Panc1 (cell line): Measurements from ENCODE around the gene PTPRO. TPM values are rescaled to one million over a fixed set of nuclear protein-coding genes. Genes with fewer than 3 reads are reported as not detected.

Experiments
- ATAC-seq: fragments of 200-7000 bp; cut with Tn5 transposase; 2 replicates; pipeline ENCODE4 v1.9.1; 2020; ENCODE audit warnings: mild to moderate bottlenecking, moderate library complexity
- BruUV-seq: library from RNA; stranded (reverse); fragments of 400-500 nt; replicated peaks from 2 replicates; lab custom pipeline; 2021; lab: Mats Ljungman, UMichigan
- CTCF ChIA-PET: fragments of 300-600 bp; sonication (Branson Sonifier 250); formaldehyde crosslinking; loops from one replicate; lab custom pipeline; 2022; ENCODE audit warnings: antibody characterized with exemption; lab: Charles Lee
- POLR2A ChIA-PET: fragments of 300-600 bp; sonication (Branson Sonifier 250); formaldehyde crosslinking; loops from one replicate; lab custom pipeline; 2022; ENCODE audit warnings: antibody characterized with exemption; lab: Charles Lee
- DNase-seq: peaks from one replicate; pipeline ENCODE4 v3.0.0-alpha.2; 2010; ENCODE audit warnings: low read depth, low spot score
- H3K27ac ChIP-seq: 2 replicates; pipeline ENCODE4 v1.5.1; 2011; ENCODE audit warnings: mild to moderate bottlenecking, low read length, inconsistent platforms
- H3K27me3 ChIP-seq: fragments of 200-500 bp; sonication (Bioruptor generic); 2 replicates; pipeline ENCODE4 v1.6.0; 2014; ENCODE audit warnings: low read length, inconsistent platforms; ENCODE audit not compliant: control insufficient read depth, insufficient read depth
- H3K36me3 ChIP-seq: fragments of 200-500 bp; sonication (Bioruptor generic); 2 replicates; pipeline ENCODE4 v1.5.1; 2014; ENCODE audit warnings: inconsistent platforms, mild to moderate bottlenecking, low read length, moderate library complexity; ENCODE audit not compliant: control insufficient read depth, insufficient read depth
- H3K4me1 ChIP-seq: 2 replicates; pipeline ENCODE4 v1.5.1; 2011; ENCODE audit warnings: inconsistent platforms, mild to moderate bottlenecking, low read length, moderate library complexity; ENCODE audit not compliant: control insufficient read depth, insufficient read depth
- H3K4me3 ChIP-seq, 2 experiments: 2 replicates each; pipeline ENCODE4 v1.5.1; 2011 to 2012; ENCODE audit warnings: low read depth in 2 of 2, low read length in 2 of 2, mild to moderate bottlenecking in 2 of 2, inconsistent platforms in 1 of 2, moderate library complexity in 1 of 2
- H3K9me3 ChIP-seq: fragments of 200-500 bp; sonication (Bioruptor generic); 2 replicates; pipeline ENCODE4 v1.5.1; 2014; ENCODE audit warnings: low read depth, mild to moderate bottlenecking, inconsistent platforms, low read length, moderate library complexity; ENCODE audit not compliant: control insufficient read depth, insufficient read depth
- CTCF ChIP-seq: fragments of 450-650 bp; IDR thresholded peaks from 2 replicates; pipeline ENCODE4 v1.5.1; 2017; ENCODE audit warnings: mild to moderate bottlenecking
- POLR2AphosphoS5 ChIP-seq: IDR thresholded peaks from 2 replicates; pipeline ENCODE4 v1.6.1; 2012; ENCODE audit warnings: mild to moderate bottlenecking, low read depth, low read length, moderate library complexity
- SIN3A ChIP-seq: IDR thresholded peaks from 2 replicates; pipeline ENCODE4 v1.6.1; 2012; ENCODE audit warnings: low read depth, mild to moderate bottlenecking, low read length, moderate library complexity, borderline replicate concordance; ENCODE audit not compliant: insufficient read depth
- TCF7L2 ChIP-seq: IDR thresholded peaks from 2 replicates; pipeline ENCODE4 v1.6.1; 2011; ENCODE audit warnings: mild to moderate bottlenecking, low read depth, low read length, inconsistent platforms
- in situ Hi-C: cut with HindIII; loops from 2 replicates; pipeline ENCODE4 v1.10.0; 2016; ENCODE audit warnings: low sequenced_read_pairs, low pct_unique_long_range_greater_than_20kb
- intact Hi-C: fragments of 100-400 bp; cut with micrococcal nuclease; formaldehyde crosslinking; loops from one replicate; pipeline ENCODE4 v1.10.0; 2022; ENCODE audit not compliant: unreplicated experiment
- total RNA-seq: library from RNA; stranded (reverse); gene quantifications from one replicate; pipeline ENCODE4 v1.2.1, GENCODE V29; 2021; ENCODE audit not compliant: unreplicated experiment
- TF ChIP-seq, protein P1 (sequence below), 2 experiments: IDR thresholded peaks; 2 replicates each; pipeline ENCODE4 v1.6.1; 2011 to 2012; ENCODE audit warnings: low read depth in 2 of 2, control low read depth in 1 of 2, low read length in 1 of 2, mild to moderate bottlenecking in 1 of 2, moderate library complexity in 1 of 2; ENCODE audit not compliant: insufficient read depth in 1 of 2

Gene PTPRO
- total RNA-seq, 1 experiment from 2014 or later = not detected

GRCh38 chr12:15535352-15535781, 213.1 kb downstream of the PTPRO start:
- Histone ChIP-seq H3K9me3 (no peaks in the 10 kb centered on the region), H3K4me3 (no peak overlapping the region), H3K27me3 (no peaks in the 10 kb centered on the region), H3K4me1 (no peaks in the 10 kb centered on the region), H3K36me3 (no peaks in the 10 kb centered on the region), H3K27ac (no peak overlapping the region)
- in situ Hi-C loops = no loop called here
- ATAC-seq (no peak), DNase-seq (no peak)
- no TSS peak for BruUV-seq
- intact Hi-C loops = no loop called here
- ChIA-PET CTCF (interaction anchor here (0.9 kb wide), 1 partner anchor 49 kb away, joined by 3 read pairs; no protein-coding TSS in a partner anchor), POLR2A (interaction anchor here (0.6 kb wide), 1 partner anchor 480 kb away, joined by 3 read pairs; no protein-coding TSS in a partner anchor)
- TF ChIP-seq SIN3A (no peak), POLR2AphosphoS5 (no peak), CTCF (no peak), TCF7L2 (no peak)
- TF ChIP-seq, protein P1, sequence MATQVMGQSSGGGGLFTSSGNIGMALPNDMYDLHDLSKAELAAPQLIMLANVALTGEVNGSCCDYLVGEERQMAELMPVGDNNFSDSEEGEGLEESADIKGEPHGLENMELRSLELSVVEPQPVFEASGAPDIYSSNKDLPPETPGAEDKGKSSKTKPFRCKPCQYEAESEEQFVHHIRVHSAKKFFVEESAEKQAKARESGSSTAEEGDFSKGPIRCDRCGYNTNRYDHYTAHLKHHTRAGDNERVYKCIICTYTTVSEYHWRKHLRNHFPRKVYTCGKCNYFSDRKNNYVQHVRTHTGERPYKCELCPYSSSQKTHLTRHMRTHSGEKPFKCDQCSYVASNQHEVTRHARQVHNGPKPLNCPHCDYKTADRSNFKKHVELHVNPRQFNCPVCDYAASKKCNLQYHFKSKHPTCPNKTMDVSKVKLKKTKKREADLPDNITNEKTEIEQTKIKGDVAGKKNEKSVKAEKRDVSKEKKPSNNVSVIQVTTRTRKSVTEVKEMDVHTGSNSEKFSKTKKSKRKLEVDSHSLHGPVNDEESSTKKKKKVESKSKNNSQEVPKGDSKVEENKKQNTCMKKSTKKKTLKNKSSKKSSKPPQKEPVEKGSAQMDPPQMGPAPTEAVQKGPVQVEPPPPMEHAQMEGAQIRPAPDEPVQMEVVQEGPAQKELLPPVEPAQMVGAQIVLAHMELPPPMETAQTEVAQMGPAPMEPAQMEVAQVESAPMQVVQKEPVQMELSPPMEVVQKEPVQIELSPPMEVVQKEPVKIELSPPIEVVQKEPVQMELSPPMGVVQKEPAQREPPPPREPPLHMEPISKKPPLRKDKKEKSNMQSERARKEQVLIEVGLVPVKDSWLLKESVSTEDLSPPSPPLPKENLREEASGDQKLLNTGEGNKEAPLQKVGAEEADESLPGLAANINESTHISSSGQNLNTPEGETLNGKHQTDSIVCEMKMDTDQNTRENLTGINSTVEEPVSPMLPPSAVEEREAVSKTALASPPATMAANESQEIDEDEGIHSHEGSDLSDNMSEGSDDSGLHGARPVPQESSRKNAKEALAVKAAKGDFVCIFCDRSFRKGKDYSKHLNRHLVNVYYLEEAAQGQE (IDR thresholded peaks at IDR 0.05; ENCODE audit: insufficient read depth in 1 of 2, low read depth in 2 of 2, low read length in 1 of 2) = no peak

DNA sequence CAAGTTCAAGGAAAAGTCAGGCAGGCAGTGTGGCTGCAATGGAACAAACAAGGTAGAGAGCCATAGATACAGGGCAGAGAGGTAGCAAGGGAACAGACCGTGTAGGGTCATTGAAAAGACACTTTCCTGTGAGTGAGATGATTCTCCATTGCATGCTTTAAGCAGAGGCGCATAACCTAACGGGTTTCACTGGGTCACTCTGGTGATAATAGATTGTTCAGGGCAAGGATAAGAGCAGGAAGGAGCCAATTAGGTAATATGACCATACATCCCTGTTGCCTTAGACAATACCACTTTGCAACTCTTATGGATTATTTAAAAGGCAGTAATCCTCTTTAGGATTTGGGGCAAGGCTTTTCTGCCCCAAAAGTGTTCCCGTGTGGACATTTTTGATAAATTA, 214.1 kb downstream of the PTPRO start:
- intact Hi-C loops = no loop called here
- Histone ChIP-seq H3K36me3 (no peaks in the 10 kb centered on the region), H3K4me3 (no peak overlapping the region), H3K27ac (no peak overlapping the region), H3K9me3 (no peaks in the 10 kb centered on the region), H3K27me3 (no peaks in the 10 kb centered on the region), H3K4me1 (no peaks in the 10 kb centered on the region)
- ChIA-PET CTCF (no interaction called here), POLR2A (no interaction called here)
- DNase-seq = no peak
- no TSS peak for BruUV-seq
- ATAC-seq = no peak
- in situ Hi-C loops = no loop called here
- TF ChIP-seq CTCF (no peak), POLR2AphosphoS5 (no peak), SIN3A (no peak), TCF7L2 (no peak)
- TF ChIP-seq, protein P1 (IDR thresholded peaks at IDR 0.05; ENCODE audit: insufficient read depth in 1 of 2, low read depth in 2 of 2, low read length in 1 of 2) = no peak
